ENCODE measurements around the gene TRAF4.

DNA sequence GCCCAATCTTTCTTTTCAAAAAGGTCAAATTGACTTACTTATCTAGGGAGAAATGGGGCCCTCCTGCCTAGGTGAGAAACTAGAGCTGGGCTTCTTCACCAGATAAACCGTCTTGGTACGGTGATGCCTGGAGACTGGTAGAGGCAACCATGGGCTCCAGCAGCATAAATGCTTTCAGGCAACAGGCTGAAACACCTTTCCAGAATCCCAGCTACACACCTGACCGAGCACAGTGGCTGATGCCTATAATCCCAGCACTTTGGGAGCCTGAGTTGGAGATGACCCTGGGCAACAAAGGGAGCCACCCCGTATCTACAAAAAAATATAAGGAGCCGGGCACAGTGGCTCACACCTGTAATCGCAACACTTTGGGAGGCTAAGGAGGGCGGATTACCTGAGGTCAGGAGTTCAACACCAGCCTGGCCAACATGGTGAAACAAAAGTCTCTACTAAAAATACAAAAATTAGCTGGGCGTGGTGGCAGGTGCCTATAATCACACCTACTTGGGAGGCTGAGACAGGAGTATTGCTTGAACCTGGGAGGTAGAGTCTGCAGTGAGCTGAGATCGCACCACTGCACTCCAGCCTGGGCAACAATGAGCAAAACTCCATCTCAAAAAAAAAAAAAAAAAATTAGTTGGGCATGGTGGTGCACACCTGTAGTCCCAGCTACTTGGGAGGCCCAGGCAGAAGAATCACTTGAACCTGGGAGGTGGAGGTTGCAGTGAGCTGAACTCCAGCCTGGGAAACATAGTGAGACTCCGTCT lies 8.0 kb downstream of the TRAF4 start:
- TF ChIP-seq EZH2 (IDR thresholded peaks at IDR 0.05; ENCODE audit: borderline replicate concordance, low read length) (no peak), CTCF (IDR thresholded peaks at IDR 0.05; ENCODE audit: low read length) (no peak)

All from OCI-LY1 (cell line).